ENCODE measurements around the gene CCDC169.

CCDC169 gene

GRCh38 chr13:36251017-36251416 lies 46.6 kb downstream of the CCDC169 start:
- H3K27me3 ChIP-seq (ENCODE audit: insufficient read depth, low read length) = no peaks in the 10 kb centered on the region
- H3K36me3 ChIP-seq (ENCODE audit: insufficient read depth, low read length) = no peaks in the 10 kb centered on the region
- H3K4me1 ChIP-seq (ENCODE audit: insufficient read depth, low read length) = peaks cover 14% of the 10 kb centered on the region
- peaks cover 6% of the 10 kb centered on the region for H3K9me3 ChIP-seq (ENCODE audit: low read length)
- no peak overlapping the region for H2AFZ ChIP-seq (ENCODE audit: low read depth, low read length)
- H3K4me3 ChIP-seq (ENCODE audit: low read length) = no peak overlapping the region

DNA sequence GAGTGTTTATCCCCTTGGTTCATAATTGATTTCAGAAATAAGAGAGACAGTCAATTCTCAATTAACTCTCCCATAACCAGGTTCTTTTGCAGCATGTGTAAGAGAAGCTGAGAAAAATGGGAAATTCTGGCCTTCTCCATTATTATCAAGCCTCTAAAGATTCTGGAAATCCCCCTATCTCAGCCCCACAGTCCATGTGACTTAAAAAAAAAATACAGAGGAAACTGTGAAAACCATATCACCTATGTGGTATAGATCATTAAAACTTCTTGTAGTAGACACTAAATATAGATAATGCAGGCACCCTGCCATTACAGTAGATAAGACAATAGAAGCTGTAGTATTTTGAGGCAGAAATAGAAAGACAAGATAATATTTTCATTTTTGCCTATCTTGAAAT lies 48.9 kb downstream of the CCDC169 start:
- Histone ChIP-seq H2AFZ (ENCODE audit: low read depth, low read length) (no peak overlapping the region), H3K4me1 (ENCODE audit: insufficient read depth, low read length) (peaks cover 14% of the 10 kb centered on the region), H3K9me3 (ENCODE audit: low read length) (peaks cover 6% of the 10 kb centered on the region), H3K4me3 (ENCODE audit: low read length) (no peak overlapping the region), H3K36me3 (ENCODE audit: insufficient read depth, low read length) (no peaks in the 10 kb centered on the region), H3K27me3 (ENCODE audit: insufficient read depth, low read length) (no peaks in the 10 kb centered on the region)

DNA sequence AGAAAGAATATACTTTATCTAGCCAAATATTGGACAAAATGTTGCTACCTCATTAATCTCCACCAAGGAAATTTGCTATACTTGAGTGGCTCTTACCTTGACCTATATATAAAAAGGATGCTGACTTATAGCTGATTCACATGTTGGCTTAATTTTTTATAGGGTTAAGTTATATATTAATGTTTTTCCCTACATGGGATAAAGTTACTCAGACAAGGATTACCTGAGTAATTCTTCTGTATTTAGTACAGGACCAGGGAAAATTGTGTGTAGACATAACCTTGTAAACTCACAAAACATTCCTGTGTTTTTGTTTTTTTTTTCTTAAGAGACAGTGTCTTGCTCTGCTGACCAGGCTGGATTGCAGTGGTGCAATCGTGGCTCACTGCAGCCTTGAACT lies 52.6 kb downstream of the CCDC169 start:
- H3K36me3 ChIP-seq (ENCODE audit: insufficient read depth, low read length) = no peaks in the 10 kb centered on the region
- H3K4me3 ChIP-seq (ENCODE audit: low read length) = no peak overlapping the region
- peaks cover 6% of the 10 kb centered on the region for H3K9me3 ChIP-seq (ENCODE audit: low read length)
- H3K27me3 ChIP-seq (ENCODE audit: insufficient read depth, low read length) = no peaks in the 10 kb centered on the region
- H2AFZ ChIP-seq (ENCODE audit: low read depth, low read length) = no peak overlapping the region
- H3K4me1 ChIP-seq (ENCODE audit: insufficient read depth, low read length) = no peaks in the 10 kb centered on the region

- no peaks in the 10 kb centered on the region for H3K36me3 ChIP-seq (ENCODE audit: insufficient read depth, low read length)
- no peak overlapping the region for H3K4me3 ChIP-seq (ENCODE audit: low read length)
- no peaks in the 10 kb centered on the region for H3K27me3 ChIP-seq (ENCODE audit: insufficient read depth, low read length)
- H2AFZ ChIP-seq (ENCODE audit: low read depth, low read length) = no peak overlapping the region
- H3K9me3 ChIP-seq (ENCODE audit: low read length) = peaks cover 6% of the 10 kb centered on the region
- H3K4me1 ChIP-seq (ENCODE audit: insufficient read depth, low read length) = no peaks in the 10 kb centered on the region
These were observed 53.5 kb downstream of the CCDC169 start for GRCh38 chr13:36244073-36244472.

DNA sequence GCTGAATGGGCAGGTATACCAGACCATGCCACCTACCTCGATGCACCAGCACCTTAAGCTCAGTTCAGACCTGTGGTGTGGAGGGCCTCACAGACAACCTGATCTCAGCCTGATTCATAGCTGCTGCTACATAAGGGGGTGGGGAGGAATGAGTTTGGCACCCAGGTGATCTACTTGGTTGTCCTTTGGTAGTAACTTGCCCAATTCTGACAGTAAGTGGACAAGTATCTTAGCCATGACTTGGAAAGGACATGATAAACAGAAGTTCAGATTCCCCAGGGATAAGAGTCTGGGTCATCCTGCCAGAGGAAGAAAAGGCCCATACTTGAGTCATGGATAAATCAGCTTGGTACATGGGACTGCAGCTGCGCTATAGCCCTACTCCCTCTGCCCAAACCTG lies 54.9 kb downstream of the CCDC169 start:
- H3K27me3 ChIP-seq (ENCODE audit: insufficient read depth, low read length) = no peaks in the 10 kb centered on the region
- H3K4me3 ChIP-seq (ENCODE audit: low read length) = no peak overlapping the region
- H3K9me3 ChIP-seq (ENCODE audit: low read length) = peaks cover 6% of the 10 kb centered on the region
- no peak overlapping the region for H2AFZ ChIP-seq (ENCODE audit: low read depth, low read length)
- H3K4me1 ChIP-seq (ENCODE audit: insufficient read depth, low read length) = no peaks in the 10 kb centered on the region
- H3K36me3 ChIP-seq (ENCODE audit: insufficient read depth, low read length) = no peaks in the 10 kb centered on the region

GRCh38 chr13:36231236-36231635 lies 66.4 kb downstream of the CCDC169 start:
- Histone ChIP-seq H3K36me3 (ENCODE audit: insufficient read depth, low read length) (no peaks in the 10 kb centered on the region), H3K4me1 (ENCODE audit: insufficient read depth, low read length) (no peaks in the 10 kb centered on the region), H3K4me3 (ENCODE audit: low read length) (no peak overlapping the region), H2AFZ (ENCODE audit: low read depth, low read length) (no peak overlapping the region), H3K9me3 (ENCODE audit: low read length) (no peaks in the 10 kb centered on the region), H3K27me3 (ENCODE audit: insufficient read depth, low read length) (no peaks in the 10 kb centered on the region)

DNA sequence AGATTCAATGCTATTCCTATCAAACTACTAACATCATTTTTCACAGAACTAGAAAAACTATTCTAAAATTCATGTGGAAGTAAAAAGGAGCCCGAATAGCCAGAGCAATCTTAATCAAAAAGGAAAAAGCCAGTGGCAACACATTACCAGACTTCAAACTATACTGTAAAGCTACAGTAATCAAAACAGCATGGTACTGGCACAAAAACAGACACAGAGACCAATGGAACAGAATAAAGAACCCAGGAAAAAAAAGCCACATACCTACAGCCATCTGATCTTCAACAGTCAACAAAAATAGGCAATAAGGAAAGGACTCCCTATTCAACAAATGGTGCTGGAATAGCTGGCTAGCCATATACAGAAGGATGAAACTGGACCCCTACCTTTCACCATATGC lies 72.9 kb downstream of the CCDC169 start:
- no peak overlapping the region for H2AFZ ChIP-seq (ENCODE audit: low read depth, low read length)

DNA sequence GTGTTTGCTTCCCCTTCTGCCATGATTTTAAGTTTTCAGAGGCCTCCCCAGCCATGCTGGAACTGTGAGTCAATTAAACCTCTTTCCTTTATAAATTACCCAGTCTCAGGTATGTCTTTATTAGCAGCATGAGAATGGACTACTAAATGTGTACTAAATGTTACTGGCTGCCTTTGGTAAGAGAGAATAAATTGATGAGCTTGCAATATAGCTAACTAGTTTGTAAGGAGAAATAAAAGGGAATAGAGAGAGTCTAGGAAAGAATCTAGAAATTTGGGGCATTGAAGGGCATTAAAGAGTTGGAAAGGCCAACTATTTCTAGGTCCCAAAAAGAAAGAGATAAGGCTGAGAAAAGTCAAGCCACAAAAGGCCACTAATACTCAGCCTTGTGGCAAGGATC lies 77.7 kb downstream of the CCDC169 start:
- H3K9me3 ChIP-seq (ENCODE audit: low read length) = no peaks in the 10 kb centered on the region
- no peak overlapping the region for H3K4me3 ChIP-seq (ENCODE audit: low read length)
- no peaks in the 10 kb centered on the region for H3K36me3 ChIP-seq (ENCODE audit: insufficient read depth, low read length)
- no peaks in the 10 kb centered on the region for H3K4me1 ChIP-seq (ENCODE audit: insufficient read depth, low read length)
- H3K27me3 ChIP-seq (ENCODE audit: insufficient read depth, low read length) = no peaks in the 10 kb centered on the region
- H2AFZ ChIP-seq (ENCODE audit: low read depth, low read length) = no peak overlapping the region

More for the DNA sequence above, 72.9 kb downstream of the CCDC169 start:
- H3K9me3 ChIP-seq (ENCODE audit: low read length) = peaks cover 4% of the 10 kb centered on the region
- no peaks in the 10 kb centered on the region for H3K4me1 ChIP-seq (ENCODE audit: insufficient read depth, low read length)
- no peaks in the 10 kb centered on the region for H3K27me3 ChIP-seq (ENCODE audit: insufficient read depth, low read length)
- no peaks in the 10 kb centered on the region for H3K36me3 ChIP-seq (ENCODE audit: insufficient read depth, low read length)
- H3K4me3 ChIP-seq (ENCODE audit: low read length) = no peak overlapping the region

DNA sequence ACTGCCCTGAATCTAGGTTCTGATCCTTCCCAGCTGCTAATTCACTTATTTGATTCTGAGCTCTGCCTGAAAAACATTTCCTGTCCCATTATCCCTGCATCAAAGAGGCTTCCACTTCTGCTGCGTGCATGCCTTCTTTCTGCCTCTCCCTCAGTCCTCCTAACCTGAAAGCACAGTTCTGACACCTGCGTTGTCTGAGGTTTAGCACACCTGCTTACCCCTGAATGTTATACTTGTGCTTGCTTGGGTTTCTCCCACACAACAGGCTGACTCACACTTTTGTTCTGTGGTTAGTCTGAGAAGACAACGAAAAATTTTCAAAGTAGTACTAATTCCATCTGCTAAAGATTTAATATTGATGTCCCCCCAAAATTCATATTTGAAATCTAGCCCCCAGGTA lies 80.2 kb downstream of the CCDC169 start:
- Histone ChIP-seq H3K9me3 (ENCODE audit: low read length) (no peaks in the 10 kb centered on the region), H3K4me1 (ENCODE audit: insufficient read depth, low read length) (no peaks in the 10 kb centered on the region), H2AFZ (ENCODE audit: low read depth, low read length) (no peak overlapping the region), H3K27me3 (ENCODE audit: insufficient read depth, low read length) (no peaks in the 10 kb centered on the region), H3K36me3 (ENCODE audit: insufficient read depth, low read length) (no peaks in the 10 kb centered on the region), H3K4me3 (ENCODE audit: low read length) (no peak overlapping the region)

- H3K4me3 ChIP-seq (ENCODE audit: low read length) = no peak within 1 kb of the TSS
These were observed 83.3 kb downstream of the CCDC169 start, which contains the start of gene SOHLH2 for GRCh38 chr13:36214163-36214921. TSS of gene SOHLH2 (minus strand) at chr13:36214556. CDS start at chr13:36214526, 30 bp downstream.

DNA sequence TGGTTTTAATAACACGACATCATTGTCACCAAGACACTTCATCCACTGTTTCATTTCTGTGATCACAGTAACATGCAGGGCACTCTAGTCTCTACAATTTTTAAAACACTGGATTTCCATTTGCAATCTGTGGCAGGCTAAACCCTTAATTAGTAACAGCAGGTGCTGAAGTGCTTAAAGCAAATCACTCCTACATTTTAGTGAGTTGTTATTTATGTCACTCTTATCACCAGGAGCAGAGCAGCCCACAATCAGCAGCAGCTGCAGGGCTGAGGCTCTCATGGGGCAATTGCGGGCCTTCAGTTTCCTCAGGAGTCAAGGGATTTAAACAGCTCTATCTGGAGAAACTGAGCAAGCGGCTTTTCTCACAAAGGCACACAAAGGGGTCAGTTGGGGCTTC lies 84.8 kb downstream of the CCDC169 start:
- no peak overlapping the region for H3K4me3 ChIP-seq (ENCODE audit: low read length)
- no peak overlapping the region for H2AFZ ChIP-seq (ENCODE audit: low read depth, low read length)
- no peaks in the 10 kb centered on the region for H3K9me3 ChIP-seq (ENCODE audit: low read length)
- H3K27me3 ChIP-seq (ENCODE audit: insufficient read depth, low read length) = no peaks in the 10 kb centered on the region
- peaks cover 6% of the 10 kb centered on the region for H3K4me1 ChIP-seq (ENCODE audit: insufficient read depth, low read length)
- no peaks in the 10 kb centered on the region for H3K36me3 ChIP-seq (ENCODE audit: insufficient read depth, low read length)

More at GRCh38 chr13:36214163-36214921, 83.3 kb downstream of the CCDC169 start, which contains the start of gene SOHLH2:
- Histone ChIP-seq H3K9me3 (ENCODE audit: low read length) (no peaks in the 10 kb centered on the region), H3K27me3 (ENCODE audit: insufficient read depth, low read length) (no peaks in the 10 kb centered on the region), H3K36me3 (ENCODE audit: insufficient read depth, low read length) (no peaks in the 10 kb centered on the region), H3K4me1 (ENCODE audit: insufficient read depth, low read length) (peaks cover 6% of the 10 kb centered on the region), H2AFZ (ENCODE audit: low read depth, low read length) (no peak within 1 kb of the TSS)

DNA sequence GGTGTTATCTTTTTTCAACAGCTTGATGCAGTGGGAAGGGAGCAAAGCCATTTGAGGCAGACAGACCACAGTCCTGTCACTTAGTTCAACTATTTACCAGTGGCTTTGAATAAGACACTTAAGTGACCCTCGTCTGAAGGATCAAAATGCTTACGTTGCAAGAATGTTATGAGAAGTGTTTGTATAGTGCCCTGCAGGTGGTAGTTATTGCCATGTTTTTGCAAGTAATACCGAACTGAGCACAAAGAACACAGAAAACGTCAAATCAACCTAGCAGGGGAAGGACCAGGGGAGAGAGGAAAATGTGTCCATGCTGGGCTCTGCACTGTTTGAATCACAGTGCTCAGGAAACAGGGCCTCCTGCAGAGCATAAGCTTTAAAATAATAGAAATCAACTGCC lies 86.0 kb downstream of the CCDC169 start:
- Histone ChIP-seq H3K36me3 (ENCODE audit: insufficient read depth, low read length) (no peaks in the 10 kb centered on the region), H2AFZ (ENCODE audit: low read depth, low read length) (no peak overlapping the region), H3K4me3 (ENCODE audit: low read length) (no peak overlapping the region), H3K4me1 (ENCODE audit: insufficient read depth, low read length) (peaks cover 6% of the 10 kb centered on the region), H3K9me3 (ENCODE audit: low read length) (no peaks in the 10 kb centered on the region), H3K27me3 (ENCODE audit: insufficient read depth, low read length) (no peaks in the 10 kb centered on the region)

GRCh38 chr13:36210738-36211137 lies 86.9 kb downstream of the CCDC169 start:
- no peak overlapping the region for H2AFZ ChIP-seq (ENCODE audit: low read depth, low read length)

DNA sequence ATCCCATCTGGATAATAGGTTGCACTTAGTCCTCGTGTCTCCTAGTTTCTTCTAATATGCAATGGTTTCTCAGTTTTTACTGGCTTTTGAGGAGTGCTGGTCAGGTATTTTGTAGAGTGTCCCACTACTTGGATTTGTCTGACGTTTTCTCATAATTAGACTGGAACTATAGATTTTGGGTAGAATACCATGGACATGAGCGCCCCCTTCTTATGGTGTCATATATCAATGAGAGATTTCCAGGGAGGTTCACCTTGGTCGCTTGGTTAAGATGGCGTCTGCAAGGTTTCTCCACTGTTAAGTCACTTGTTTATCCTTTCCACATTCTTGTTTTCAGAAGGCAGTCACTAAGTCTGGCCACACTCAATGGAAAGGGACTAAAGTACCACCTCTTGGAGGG lies 89.9 kb downstream of the CCDC169 start:
- Histone ChIP-seq H3K36me3 (ENCODE audit: insufficient read depth, low read length) (no peaks in the 10 kb centered on the region), H3K4me1 (ENCODE audit: insufficient read depth, low read length) (peaks cover 6% of the 10 kb centered on the region), H3K9me3 (ENCODE audit: low read length) (no peaks in the 10 kb centered on the region), H3K27me3 (ENCODE audit: insufficient read depth, low read length) (no peaks in the 10 kb centered on the region), H2AFZ (ENCODE audit: low read depth, low read length) (no peak overlapping the region), H3K4me3 (ENCODE audit: low read length) (no peak overlapping the region)

More at GRCh38 chr13:36210738-36211137, 86.9 kb downstream of the CCDC169 start:
- Histone ChIP-seq H3K9me3 (ENCODE audit: low read length) (no peaks in the 10 kb centered on the region), H3K4me1 (ENCODE audit: insufficient read depth, low read length) (peaks cover 6% of the 10 kb centered on the region), H3K27me3 (ENCODE audit: insufficient read depth, low read length) (no peaks in the 10 kb centered on the region), H3K4me3 (ENCODE audit: low read length) (no peak overlapping the region), H3K36me3 (ENCODE audit: insufficient read depth, low read length) (no peaks in the 10 kb centered on the region)
